NCI-H82 (cell line): Measurements from ENCODE around the gene APOO.
"Not testable (repeated sequence)": the region's sequence is repeated elsewhere in the genome, so short reads cannot be mapped to it uniquely, and the experiment has no call there.

ENCODE experiments used
- DNase-seq: peaks from one replicate; lab custom pipeline; 2025; lab: John Stamatoyannopoulos, UW

APOO gene

GRCh38 chrX:23902419-23902818 lies 5.3 kb downstream of the APOO start:
- peak; percentile 57 for DNase-seq

GRCh38 chrX:23901805-23902204 lies 5.9 kb downstream of the APOO start:
- peak; percentile 76 for DNase-seq

- DNase-seq = no peak
Observed at GRCh38 chrX:23901060-23901459, 6.7 kb downstream of the APOO start.

- DNase-seq = peak; percentile 55
Observed at GRCh38 chrX:23900220-23900797, 7.4 kb downstream of the APOO start.

- DNase-seq = no peak
Observed at GRCh38 chrX:23898412-23898959, 9.3 kb downstream of the APOO start.

- no peak for DNase-seq
Observed at GRCh38 chrX:23896981-23897380, 10.8 kb downstream of the APOO start.

GRCh38 chrX:23896539-23896938 lies 11.2 kb downstream of the APOO start:
- DNase-seq = not testable (repeated sequence)

GRCh38 chrX:23894993-23895392 lies 12.7 kb downstream of the APOO start:
- not testable (repeated sequence) for DNase-seq

GRCh38 chrX:23890933-23891332 lies 16.8 kb downstream of the APOO start:
- no peak for DNase-seq

GRCh38 chrX:23888887-23889501 lies 18.7 kb downstream of the APOO start:
- no peak for DNase-seq

- no peak for DNase-seq
Observed at GRCh38 chrX:23887918-23888317, 19.8 kb downstream of the APOO start.

GRCh38 chrX:23887451-23887850 lies 20.3 kb downstream of the APOO start:
- no peak for DNase-seq

GRCh38 chrX:23885803-23886202 lies 21.9 kb downstream of the APOO start:
- DNase-seq = no peak

GRCh38 chrX:23884427-23885024 lies 23.2 kb downstream of the APOO start:
- no peak for DNase-seq

- DNase-seq = no peak
Observed at GRCh38 chrX:23883737-23884354, 23.9 kb downstream of the APOO start.

GRCh38 chrX:23879380-23880090 lies 28.2 kb downstream of the APOO start:
- DNase-seq = no peak

GRCh38 chrX:23871905-23872546 lies 35.7 kb downstream of the APOO start:
- DNase-seq = no peak

- no peak for DNase-seq
Observed at GRCh38 chrX:23870041-23870440, 37.7 kb downstream of the APOO start.

GRCh38 chrX:23864742-23865326 lies 42.9 kb downstream of the APOO start:
- DNase-seq = no peak

GRCh38 chrX:23861952-23862351 lies 45.8 kb downstream of the APOO start:
- DNase-seq = not testable (repeated sequence)

GRCh38 chrX:23861215-23861896 lies 46.4 kb downstream of the APOO start:
- DNase-seq = no peak
